Bronchial epithelial cell (primary cell): ENCODE results near the gene TPST2. TPM values are rescaled to one million over a fixed set of nuclear protein-coding genes. Genes with fewer than 3 reads are reported as not detected.

Source experiments
- DNase-seq: peaks from one replicate; pipeline ENCODE4 v3.0.0-alpha.2; 2010; ENCODE audit warnings: low read depth
- FAIRE-seq: peaks from 2 replicates; lab custom pipeline; 2011; peaks lifted over from hg19 to GRCh38; lab: Jason Lieb, UNC
- H3K27me3 ChIP-seq: 2 replicates; pipeline ENCODE4 v1.5.1; 2011; ENCODE audit warnings: low read length; ENCODE audit not compliant: control insufficient read depth, insufficient read depth
- H3K36me3 ChIP-seq: 2 replicates; pipeline ENCODE4 v1.5.1; 2011; ENCODE audit warnings: low read length; ENCODE audit not compliant: control insufficient read depth, insufficient read depth
- H3K4me3 ChIP-seq: 2 replicates; pipeline ENCODE4 v1.5.1; 2011; ENCODE audit warnings: mild to moderate bottlenecking, low read depth, low read length, control low read depth
- total RNA-seq: library from RNA; depleted of rRNA; stranded (reverse); fragments of >200 nt; gene quantifications from 2 replicates; pipeline ENCODE4 v1.2.1, GENCODE V29; 2014
- TF ChIP-seq, protein P1 (sequence below): IDR thresholded peaks from 2 replicates; pipeline ENCODE4 v1.5.1; 2011; ENCODE audit warnings: mild to moderate bottlenecking, moderate library complexity, low read length, control low read depth, inconsistent platforms; ENCODE audit not compliant: insufficient read depth, severe bottlenecking

Gene TPST2
- total RNA-seq, 1 donor from 2014 or later = 18.4 TPM

DNA sequence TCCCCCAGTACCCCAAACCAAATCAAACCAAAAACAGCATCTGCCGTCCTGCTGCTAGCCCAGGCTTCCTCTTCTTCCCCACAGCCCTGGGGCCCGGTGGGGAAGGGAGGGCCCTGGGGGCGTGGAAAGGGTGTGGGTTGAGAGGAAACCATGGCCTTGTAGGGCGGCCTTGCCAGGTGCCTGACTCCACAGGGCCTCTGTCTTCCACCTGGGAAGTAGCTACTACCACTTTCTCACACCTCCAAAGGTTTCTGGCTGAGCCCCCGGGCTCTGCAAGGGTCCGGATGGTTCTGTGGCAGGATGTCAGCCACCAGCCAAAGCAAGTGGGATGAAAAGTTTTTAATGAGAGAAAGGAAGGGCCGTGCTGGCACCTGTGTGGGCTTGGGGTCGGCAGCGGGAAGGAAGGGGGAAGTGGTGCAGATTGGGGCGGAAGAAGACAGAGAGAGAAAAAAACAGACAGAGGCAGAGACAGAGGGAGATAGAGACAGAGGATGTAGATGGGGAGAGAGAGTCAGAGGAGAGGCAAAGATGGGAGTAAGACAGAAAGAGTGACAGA, 10.5 kb downstream of the TPST2 start:
- FAIRE-seq = no peak
- no peak overlapping the region for H3K4me3 ChIP-seq
- DNase-seq = no peak
- TF ChIP-seq, protein P1, sequence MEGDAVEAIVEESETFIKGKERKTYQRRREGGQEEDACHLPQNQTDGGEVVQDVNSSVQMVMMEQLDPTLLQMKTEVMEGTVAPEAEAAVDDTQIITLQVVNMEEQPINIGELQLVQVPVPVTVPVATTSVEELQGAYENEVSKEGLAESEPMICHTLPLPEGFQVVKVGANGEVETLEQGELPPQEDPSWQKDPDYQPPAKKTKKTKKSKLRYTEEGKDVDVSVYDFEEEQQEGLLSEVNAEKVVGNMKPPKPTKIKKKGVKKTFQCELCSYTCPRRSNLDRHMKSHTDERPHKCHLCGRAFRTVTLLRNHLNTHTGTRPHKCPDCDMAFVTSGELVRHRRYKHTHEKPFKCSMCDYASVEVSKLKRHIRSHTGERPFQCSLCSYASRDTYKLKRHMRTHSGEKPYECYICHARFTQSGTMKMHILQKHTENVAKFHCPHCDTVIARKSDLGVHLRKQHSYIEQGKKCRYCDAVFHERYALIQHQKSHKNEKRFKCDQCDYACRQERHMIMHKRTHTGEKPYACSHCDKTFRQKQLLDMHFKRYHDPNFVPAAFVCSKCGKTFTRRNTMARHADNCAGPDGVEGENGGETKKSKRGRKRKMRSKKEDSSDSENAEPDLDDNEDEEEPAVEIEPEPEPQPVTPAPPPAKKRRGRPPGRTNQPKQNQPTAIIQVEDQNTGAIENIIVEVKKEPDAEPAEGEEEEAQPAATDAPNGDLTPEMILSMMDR = no peak
- H3K27me3 ChIP-seq = no peaks in the 10 kb centered on the region
- H3K36me3 ChIP-seq = peaks cover 10% of the 10 kb centered on the region

DNA sequence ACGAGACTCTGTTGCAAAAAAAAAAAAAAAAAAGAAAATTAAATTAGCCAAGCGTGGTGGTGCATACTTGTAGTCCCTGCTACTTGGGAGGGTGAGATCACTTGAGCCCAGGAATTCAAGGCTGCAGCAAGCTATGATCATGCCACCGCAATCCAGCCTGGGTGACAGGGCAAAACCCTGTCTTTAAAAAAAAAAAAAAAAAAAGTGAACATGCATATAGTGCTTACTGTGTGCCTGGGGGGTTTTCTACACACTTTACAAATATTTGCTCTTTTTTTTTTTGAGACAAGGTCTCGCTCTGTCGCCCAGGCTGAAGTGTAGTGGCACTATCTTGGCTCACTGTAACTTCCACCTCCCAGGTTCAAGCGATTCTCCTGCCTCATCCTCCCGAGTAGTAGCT, 12.9 kb downstream of the TPST2 start:
- Histone ChIP-seq H3K4me3 (no peak overlapping the region), H3K36me3 (peaks cover 5% of the 10 kb centered on the region), H3K27me3 (no peaks in the 10 kb centered on the region)
- TF ChIP-seq, protein P1 = no peak
- FAIRE-seq (no peak), DNase-seq (no peak)

DNA sequence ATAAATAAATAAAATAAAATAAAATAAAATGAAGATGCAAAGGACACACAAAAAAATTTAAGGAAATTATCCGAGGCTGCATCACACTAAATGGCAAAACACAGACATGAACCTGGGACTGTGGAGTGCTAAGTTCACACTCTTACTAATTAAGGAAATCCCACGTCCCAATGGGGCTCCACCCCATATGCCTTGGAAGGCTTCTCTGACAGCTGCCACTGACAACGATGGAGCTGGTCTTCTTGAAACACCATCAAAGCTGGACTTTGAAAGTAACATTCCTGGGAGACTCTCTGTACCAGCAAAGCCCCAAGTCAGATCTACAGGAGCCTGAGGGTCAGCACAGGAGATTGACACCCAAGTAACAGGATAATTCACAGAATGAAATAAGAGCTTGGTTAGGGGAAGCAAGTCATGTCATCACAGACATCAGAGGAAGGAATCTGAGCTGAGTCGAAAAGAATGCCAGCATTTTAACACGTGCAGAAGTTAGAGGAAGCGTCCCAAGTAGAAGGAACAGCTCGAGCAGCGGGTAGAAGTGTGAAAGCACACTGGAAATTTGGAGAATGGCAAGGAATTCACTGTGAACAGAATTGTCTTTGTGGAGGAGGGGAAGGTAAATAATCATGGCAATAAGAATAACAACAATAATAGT, 13.8 kb downstream of the TPST2 start:
- DNase-seq = no peak
- Histone ChIP-seq H3K27me3 (no peaks in the 10 kb centered on the region), H3K36me3 (peaks cover 2% of the 10 kb centered on the region), H3K4me3 (no peak overlapping the region)
- no peak for FAIRE-seq
- TF ChIP-seq, protein P1 = no peak

DNA sequence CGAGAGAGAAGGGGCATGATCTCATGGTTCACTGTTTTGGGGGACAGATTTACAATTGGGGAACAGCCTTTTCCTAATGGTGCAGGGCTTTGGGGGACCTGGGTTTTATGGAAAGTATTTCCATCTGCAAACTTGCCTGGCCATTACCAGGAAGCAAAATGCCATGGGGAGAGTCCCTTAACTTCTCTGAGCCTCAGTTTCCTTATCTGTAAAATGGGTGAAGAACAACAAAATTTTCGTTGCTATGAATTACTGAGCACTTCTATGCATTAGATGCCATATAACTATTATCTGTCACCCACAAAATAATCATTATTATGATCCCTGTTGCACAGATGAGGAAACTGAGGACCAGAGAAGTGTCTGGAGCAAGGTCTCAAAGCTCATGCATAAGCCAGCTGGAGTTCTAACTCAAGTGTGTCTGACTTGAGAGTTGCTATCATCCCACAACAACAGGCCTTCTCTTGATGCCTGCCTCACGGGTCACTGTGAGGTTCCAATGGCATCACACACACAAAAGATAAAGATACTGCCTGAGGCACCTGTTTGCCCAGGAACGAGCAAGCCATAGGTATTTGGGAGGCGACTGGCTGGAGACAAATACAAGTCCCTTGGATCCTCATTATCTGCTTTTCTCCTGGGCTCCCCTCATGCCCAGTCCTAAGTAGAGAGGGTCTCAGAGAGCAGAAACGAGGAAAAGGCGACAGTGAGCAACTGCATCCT, 15.8 kb downstream of the TPST2 start:
- TF ChIP-seq, protein P1 = no peak
- Histone ChIP-seq H3K4me3 (no peak overlapping the region), H3K36me3 (peaks cover 2% of the 10 kb centered on the region), H3K27me3 (no peaks in the 10 kb centered on the region)
- FAIRE-seq (peak; percentile 60), DNase-seq (no peak)

DNA sequence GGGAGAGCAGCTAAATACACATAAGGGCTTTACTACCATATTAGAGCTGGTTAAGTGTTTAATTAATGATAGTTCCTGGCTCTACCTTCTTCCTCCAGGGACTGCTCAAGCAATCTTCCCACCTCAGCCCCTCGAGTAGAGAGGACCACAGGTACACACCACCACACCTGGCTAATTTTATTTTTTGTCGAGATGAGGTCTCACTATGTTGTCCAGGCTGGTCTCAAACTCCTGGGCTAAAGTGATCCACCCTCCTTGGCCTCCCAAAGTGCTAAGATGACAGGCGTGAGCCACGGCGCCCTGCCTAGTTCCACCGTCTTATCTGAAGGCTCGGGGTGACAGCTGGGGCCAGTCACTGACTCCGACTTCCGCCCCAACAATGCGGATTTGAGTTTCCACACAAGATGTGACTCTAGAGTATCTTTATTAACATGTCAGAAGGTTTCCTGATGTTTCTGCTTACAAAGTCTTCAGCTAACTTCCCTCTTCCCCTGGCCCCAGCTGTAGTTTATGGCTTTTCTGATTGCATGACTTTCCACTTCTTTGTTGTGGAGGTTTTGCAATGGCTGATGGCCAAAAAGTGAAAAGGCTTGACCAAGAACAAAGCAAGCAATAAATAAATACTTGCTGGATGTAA, 16.8 kb downstream of the TPST2 start:
- no peak for DNase-seq
- no peaks in the 10 kb centered on the region for H3K27me3 ChIP-seq
- no peak overlapping the region for H3K4me3 ChIP-seq
- H3K36me3 ChIP-seq = peaks cover under 1% of the 10 kb centered on the region
- TF ChIP-seq, protein P1 = no peak
- no peak for FAIRE-seq
